ENCODE measurements around the gene PRKCA. TPM values are rescaled to one million over a fixed set of nuclear protein-coding genes. Genes with fewer than 3 reads are reported as not detected.
"Not testable (repeated sequence)": the region's sequence is repeated elsewhere in the genome, so short reads cannot be mapped to it uniquely, and the experiment has no call there.

PRKCA gene
- total RNA-seq, 2 donors from 2014 or later: 104 to 119 TPM

DNA sequence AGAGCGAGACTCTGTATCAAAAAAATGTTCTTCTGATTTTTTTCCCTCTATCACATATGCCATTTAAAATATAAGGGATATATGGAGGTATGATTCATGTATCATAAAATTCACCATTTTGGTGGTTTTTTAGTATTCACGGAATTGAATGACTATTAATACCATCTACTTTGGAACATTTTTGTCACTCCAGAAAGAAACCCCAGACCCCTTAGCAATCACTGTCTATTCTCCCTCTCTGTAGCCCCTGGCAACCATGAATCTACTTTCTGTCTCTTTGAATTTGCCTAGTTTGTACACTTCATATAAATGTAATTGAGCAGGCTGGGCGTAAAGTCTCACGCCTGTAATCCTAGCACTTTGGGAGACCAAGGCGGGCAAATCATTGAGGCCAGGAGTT lies 75.9 kb downstream of the PRKCA start:
- ATAC-seq (peak in 1 of 2 donors; percentile 38), DNase-seq (ENCODE audit: low spot score in 2 of 2) (no peak)
- no peaks in the 10 kb centered on the region for H3K9me3 Mint-ChIP-seq
- peaks cover 0 to 7% of the 10 kb centered on the region in 2 donors for H3K36me3 Mint-ChIP-seq
- H3K27ac Mint-ChIP-seq: peak overlapping the region in 1 of 2 donors; percentile 14

DNA sequence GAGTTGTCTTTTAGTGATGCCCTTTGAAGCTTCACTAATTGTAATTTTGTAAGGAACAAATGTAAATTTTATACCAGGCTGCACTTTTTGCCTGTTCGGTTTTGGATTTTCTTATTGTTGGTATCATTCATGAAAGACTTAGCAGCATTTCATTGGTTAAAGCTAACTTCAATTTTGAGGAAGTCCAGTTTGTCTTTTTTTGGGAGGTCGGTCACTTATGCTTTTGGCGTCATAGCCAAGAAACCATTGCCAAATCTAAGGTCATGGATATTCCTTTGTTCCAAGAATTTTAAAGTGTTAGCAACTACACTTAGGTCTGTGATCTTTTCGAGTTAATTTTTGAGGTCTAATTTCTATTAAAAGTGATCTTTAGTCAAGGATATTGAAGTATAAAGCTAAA lies 77.1 kb downstream of the PRKCA start:
- ATAC-seq: no peak
- H3K36me3 Mint-ChIP-seq: peaks cover 0 to 7% of the 10 kb centered on the region in 2 donors
- H3K27ac Mint-ChIP-seq: no peak overlapping the region

DNA sequence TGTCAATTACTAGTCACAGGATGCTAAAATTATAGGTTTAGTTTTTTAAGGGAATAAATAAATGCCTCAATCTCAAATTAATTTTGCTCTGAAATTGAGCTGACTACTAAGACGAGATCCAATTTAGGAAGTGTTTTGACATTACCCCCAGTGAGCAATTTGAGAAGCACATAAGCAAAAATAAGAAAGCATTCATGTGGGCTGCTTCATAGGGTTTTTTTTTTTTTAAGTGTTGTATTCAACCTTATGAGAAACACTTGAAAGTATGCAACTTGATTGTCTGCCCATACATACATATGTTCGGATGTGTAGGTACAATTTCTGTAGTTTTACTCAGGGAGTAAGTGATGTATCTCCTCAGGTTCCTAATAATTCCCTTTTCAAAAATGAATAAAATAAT lies 77.6 kb downstream of the PRKCA start:
- Mint-ChIP-seq H3K27ac (no peak overlapping the region), H3K9me3 (no peaks in the 10 kb centered on the region), H3K36me3 (peaks cover 0 to 10% of the 10 kb centered on the region in 2 donors)
- DNase-seq (ENCODE audit: low spot score in 2 of 2): no peak
- no peak for ATAC-seq

More for the DNA sequence above, 77.1 kb downstream of the PRKCA start:
- no peak for DNase-seq (ENCODE audit: low spot score in 2 of 2)
- no peaks in the 10 kb centered on the region for H3K9me3 Mint-ChIP-seq

DNA sequence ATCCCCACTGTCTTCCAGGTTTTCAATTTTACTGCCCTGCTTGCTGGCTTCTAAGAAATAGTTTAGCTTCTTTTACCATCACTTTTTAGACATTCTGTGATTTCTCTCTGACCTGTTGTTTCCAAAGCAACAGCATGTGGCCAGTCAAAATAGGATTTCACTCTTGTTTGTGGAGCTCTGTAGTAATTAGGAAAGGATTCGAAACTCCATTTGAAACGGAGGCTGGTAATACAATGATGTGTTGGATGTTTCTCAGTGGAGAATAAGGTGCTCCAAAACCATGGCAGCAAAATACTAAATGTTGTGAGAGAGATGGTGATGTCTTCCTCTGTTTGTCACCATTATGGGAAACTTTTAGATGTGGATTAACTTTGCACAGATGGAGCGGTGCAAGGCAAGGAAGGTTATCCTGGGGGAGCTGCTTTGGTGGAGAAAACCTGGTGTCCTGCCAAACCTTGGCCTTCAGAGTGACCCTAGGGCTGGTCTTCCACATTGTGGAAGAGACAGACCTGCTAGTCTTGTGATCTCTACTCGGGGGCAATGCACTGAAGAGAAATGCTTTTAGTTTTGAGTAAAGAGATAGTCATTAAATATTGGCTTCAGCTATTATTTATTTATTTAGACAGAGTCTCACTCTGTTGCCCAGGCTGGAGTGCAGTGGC lies 79.4 kb downstream of the PRKCA start:
- ATAC-seq: peak in 1 of 2 donors; percentile 84
- DNase-seq (ENCODE audit: low spot score in 2 of 2): no peak
- Mint-ChIP-seq H3K36me3 (peaks cover 0 to 18% of the 10 kb centered on the region in 2 donors), H3K27ac (peak overlapping the region; percentile 74 to 98), H3K9me3 (no peaks in the 10 kb centered on the region)

DNA sequence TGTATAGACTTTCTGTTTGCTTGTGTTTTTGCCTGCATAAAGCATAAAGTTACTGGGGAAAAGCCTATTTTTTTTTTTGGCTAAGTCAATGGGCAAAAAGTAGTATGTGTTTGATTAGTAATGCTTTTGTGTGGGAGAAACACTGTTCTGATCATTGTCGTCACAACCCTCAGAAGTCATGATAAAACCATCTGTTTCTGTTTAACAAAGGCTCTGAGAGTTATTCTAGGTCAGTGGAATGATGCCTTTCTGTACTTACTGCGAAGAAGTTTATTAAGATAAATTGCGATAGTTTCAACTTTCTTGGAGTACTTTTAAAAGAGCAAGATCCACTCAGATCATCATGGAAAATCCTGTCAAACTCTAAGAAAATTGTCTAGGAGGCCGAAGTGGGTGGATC lies 80.9 kb downstream of the PRKCA start:
- ATAC-seq: peak in 1 of 2 donors; percentile 48

DNA sequence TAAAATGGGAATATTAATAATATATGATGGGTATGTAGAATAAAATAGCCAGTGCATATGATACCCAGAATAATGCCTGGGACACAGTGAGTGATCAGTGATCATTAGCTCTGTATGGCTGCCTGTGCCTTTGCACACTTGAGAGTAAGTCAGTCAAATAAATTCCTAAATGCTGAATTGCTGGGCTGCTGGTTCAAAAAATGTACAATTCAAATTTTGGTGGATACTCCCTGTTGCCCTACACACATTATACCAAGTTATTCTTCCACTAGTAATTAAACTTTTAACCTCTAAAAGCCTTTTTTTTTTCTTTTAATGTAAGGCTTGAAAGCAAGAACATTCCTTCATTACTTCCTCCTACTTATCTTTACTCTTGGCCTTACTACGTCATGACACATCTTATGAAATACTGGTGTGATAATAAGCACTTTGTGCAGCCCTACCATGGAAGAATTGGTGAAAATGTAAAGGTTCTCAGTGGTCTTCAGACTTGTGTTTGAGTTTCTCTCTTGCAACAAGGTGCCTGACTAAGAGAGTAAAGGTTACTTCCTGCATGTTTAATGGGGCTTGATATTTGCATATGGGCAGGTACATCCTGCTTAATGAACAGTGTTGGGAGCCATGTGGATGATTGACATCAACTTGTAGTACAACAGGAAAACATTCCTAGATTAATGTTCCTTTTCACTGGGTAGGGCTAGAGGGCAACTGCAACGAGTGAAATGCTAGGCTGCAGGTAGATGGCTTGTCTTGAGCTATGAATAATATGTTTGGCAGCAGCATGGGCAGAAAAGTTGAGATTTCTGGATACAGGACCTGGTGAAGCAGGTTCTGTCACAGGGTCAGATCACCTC lies 84.3 kb downstream of the PRKCA start:
- ATAC-seq (no peak), DNase-seq (ENCODE audit: low spot score in 2 of 2) (no peak)
- H3K9me3 Mint-ChIP-seq: peaks cover 0 to 5% of the 10 kb centered on the region in 2 donors
- H3K27ac Mint-ChIP-seq: peak overlapping the region; percentile 46 to 73
- H3K36me3 Mint-ChIP-seq: peaks cover 19 to 57% of the 10 kb centered on the region in 2 donors

More for the DNA sequence above, 80.9 kb downstream of the PRKCA start:
- peaks cover 0 to 5% of the 10 kb centered on the region in 2 donors for H3K9me3 Mint-ChIP-seq
- peak overlapping the region; percentile 30 to 95 for H3K27ac Mint-ChIP-seq
- no peak for DNase-seq (ENCODE audit: low spot score in 2 of 2)
- H3K36me3 Mint-ChIP-seq: peaks cover under 1 to 33% of the 10 kb centered on the region in 2 donors

DNA sequence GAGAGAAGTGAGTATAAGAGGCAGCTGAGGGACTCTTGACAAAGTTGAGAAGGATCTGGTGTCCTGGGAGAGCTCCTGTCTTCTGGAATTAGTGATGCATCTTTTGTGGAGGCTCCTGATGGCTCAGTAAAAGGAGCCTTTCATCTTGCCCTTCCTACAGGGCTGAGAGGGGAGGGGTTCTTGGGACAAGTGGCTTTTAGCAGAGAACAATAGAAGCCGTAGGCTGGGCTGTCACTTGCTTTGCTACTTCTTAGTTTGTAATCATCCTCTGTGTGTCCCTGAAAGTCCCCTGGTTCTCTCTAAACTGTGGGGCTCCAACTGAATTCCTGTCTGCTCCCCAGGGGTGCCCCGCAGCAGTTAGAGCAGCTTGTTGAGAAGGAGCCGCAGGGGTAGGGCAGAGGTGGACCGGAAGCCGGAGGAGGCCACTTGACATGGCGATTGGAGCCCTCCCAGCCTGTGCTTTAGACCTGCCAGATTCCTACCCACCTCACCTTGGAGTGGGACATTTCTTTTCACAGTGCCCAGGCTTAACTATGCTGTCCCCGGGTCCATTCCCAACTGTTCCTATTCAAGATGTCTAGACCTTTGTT lies 85.1 kb downstream of the PRKCA start:
- no peak for DNase-seq (ENCODE audit: low spot score in 2 of 2)
- Mint-ChIP-seq H3K9me3 (peaks cover 0 to 5% of the 10 kb centered on the region in 2 donors), H3K27ac (peak overlapping the region; percentile 46 to 75), H3K36me3 (peaks cover 19 to 63% of the 10 kb centered on the region in 2 donors)
- ATAC-seq: no peak

DNA sequence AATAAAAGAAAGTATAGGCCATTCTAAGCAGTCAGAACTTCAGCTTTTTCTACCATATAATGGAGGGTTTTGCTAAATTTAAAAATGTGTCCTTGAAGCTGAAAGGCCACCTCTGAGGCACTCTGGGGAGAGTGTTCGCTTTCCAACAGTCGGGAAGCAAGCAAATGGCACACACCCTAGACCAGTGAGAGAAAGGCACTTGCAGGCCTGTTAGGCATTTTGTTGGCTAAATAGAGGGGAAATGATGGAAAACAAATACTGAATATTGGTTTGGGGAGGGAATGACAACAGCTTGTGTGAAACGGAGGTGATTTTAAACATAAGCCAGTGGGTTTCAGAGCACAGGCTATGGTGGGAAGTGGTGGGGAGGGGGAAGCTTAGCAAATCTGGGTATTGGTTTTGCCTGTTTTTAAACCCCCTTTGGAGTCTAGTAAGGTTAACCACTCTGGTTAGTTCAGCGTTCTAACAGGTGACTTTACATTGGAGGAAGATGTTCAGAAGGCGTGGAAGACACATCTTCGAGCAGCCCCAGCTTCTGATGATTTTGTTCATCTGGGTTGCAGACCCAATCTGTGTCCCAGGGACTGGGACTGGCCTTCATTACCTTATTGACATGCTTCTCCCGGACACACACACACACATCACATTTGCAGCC lies 90.5 kb downstream of the PRKCA start:
- DNase-seq (ENCODE audit: low spot score in 2 of 2): no peak
- H3K36me3 Mint-ChIP-seq: peaks cover 19 to 64% of the 10 kb centered on the region in 2 donors
- ATAC-seq: no peak
- peak overlapping the region; percentile 46 to 78 for H3K27ac Mint-ChIP-seq
- peaks cover 0 to 6% of the 10 kb centered on the region in 2 donors for H3K9me3 Mint-ChIP-seq

DNA sequence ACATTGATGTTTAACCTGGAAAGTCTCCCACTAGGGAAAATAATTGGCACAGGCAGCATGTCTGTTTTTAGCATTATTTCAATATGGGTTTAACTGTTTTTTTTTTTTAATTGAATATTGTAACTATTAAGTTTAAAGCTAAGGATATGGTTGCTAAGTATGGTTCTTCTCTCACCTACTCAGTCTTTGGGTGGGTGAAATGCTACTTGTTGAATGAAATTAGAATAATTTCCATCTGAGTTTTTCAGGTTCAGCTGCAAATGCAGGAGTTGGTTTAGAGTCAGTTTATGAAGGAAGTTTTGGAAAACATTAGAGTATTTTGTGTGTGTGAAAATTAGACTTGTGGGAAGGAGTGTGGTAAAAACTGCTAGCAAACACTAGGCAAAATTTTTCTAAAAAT lies 93.5 kb downstream of the PRKCA start:
- peaks cover 11 to 43% of the 10 kb centered on the region in 2 donors for H3K36me3 Mint-ChIP-seq
- DNase-seq (ENCODE audit: low spot score in 2 of 2): no peak
- ATAC-seq: no peak
- H3K9me3 Mint-ChIP-seq: peaks cover 0 to 7% of the 10 kb centered on the region in 2 donors
- no peak overlapping the region for H3K27ac Mint-ChIP-seq

DNA sequence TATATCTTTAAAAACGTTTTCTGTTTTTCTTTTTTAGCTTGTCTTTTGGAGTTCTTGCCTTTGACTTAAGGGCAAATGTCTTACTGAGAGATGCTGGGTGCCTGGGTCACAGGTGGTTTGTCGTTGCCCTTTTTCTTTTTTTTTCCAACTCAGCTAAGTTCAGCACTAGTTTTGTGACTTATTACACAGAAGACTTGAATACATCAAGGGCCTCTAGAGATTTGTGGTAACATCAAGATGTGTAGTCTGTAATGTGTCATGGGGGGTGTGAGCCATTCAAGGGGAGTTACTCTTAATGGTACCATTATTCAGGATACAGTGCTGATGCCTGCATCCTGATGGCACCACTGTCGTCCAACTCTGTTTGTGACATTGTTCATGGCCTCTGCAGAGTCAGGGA lies 95.1 kb downstream of the PRKCA start:
- peak in 1 of 2 donors; percentile 27 for DNase-seq (ENCODE audit: low spot score in 2 of 2)
- peaks cover 0 to 13% of the 10 kb centered on the region in 2 donors for H3K9me3 Mint-ChIP-seq
- H3K27ac Mint-ChIP-seq: peak overlapping the region; percentile 40 to 82
- ATAC-seq: peak; percentile 74 to 76
- peaks cover 6 to 39% of the 10 kb centered on the region in 2 donors for H3K36me3 Mint-ChIP-seq

DNA sequence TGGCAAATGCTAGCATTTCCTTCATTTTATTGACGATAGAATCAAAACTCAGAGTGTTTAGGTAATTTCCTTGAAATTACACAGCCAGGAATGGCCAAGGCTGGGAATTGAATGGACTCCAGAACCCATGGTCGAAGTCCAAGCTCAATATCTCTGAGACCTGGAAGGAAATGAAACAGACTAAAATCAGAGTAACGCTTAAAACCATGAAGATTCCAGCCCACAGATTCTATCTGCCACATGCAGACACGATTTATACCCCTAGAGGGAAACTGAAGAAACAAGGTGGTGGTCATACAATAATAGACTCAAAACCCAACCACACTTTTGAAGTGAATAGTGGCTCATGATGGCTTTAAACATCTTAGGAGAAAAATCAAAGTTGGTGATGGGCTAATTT lies 95.6 kb downstream of the PRKCA start:
- peak overlapping the region; percentile 40 to 41 for H3K27ac Mint-ChIP-seq
- DNase-seq (ENCODE audit: low spot score in 2 of 2) (no peak), ATAC-seq (no peak)
- peaks cover 6 to 34% of the 10 kb centered on the region in 2 donors for H3K36me3 Mint-ChIP-seq
- peaks cover 0 to 13% of the 10 kb centered on the region in 2 donors for H3K9me3 Mint-ChIP-seq

DNA sequence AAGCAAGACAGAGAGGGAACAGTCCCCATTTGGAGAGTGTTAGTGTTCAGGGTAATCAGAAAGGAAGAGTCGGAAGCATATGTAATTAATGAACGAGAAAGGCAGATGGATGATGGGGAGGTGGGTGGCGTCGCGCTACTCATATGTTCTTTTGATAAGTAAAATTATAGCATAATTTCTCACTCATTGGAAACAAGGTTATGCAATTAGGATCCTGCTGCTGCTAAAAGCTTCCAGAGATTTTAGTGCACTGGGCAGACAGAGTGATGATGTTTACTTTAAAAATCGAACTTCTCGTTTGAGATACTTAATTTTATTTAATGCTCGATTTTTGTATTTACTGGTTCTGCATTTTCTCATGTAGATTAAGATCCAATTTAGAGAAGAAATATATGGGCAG lies 96.2 kb downstream of the PRKCA start:
- Mint-ChIP-seq H3K36me3 (peaks cover 6 to 30% of the 10 kb centered on the region in 2 donors), H3K9me3 (peaks cover 0 to 13% of the 10 kb centered on the region in 2 donors), H3K27ac (peak overlapping the region; percentile 40 to 41)
- ATAC-seq (no peak), DNase-seq (ENCODE audit: low spot score in 2 of 2) (no peak)

DNA sequence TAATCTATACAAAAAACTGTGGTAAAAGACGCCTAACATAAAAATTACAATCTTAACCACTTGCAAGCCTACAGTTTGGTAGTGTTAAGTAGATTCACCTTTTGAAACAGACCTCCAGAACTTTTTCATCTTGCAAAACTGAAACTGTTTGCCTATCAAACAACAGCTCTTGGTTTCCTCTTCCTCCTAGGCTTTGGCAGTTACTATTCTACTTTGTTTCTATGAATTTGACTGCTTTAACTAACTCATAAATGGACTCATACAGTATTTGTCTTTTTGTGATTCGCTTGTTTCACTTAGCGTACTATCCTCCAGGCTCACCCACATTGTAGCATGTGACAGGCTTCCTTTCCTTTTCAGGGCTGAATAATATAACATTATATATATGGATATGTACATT lies 97.0 kb downstream of the PRKCA start:
- peak; percentile 79 to 83 for ATAC-seq
- DNase-seq (ENCODE audit: low spot score in 2 of 2): no peak
- Mint-ChIP-seq H3K27ac (peak overlapping the region; percentile 40 to 86), H3K9me3 (peaks cover 0 to 13% of the 10 kb centered on the region in 2 donors), H3K36me3 (peaks cover 6 to 22% of the 10 kb centered on the region in 2 donors)

DNA sequence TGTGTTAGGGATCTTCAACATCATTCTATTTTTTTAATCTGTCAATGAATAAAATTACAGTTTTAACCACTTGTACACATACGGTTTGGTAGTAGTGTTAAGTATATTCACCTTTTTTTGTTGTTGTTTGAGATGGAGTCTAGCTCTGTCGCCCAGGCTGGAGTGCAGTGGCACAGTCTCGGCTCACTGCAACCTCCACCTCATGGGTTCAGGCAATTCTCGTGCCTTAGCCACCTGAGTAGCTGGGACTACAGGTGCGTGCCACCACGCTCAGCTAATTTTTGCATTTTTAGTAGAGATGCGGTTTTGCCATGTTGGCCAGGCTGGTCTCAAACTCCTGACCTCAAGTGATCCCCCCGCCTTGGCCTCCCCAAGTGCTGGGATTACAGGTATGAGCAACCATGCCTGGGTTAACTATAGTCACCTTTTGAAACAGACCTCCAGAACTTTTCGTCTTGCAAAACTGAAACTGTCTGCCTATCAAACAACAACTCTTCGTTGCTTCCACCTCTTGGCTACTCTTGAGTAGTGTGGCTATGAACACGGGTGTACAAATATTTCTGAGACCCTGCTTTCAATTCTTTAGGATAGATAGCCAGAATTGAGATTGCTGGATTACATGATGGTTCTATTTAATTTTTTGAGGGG lies 97.8 kb downstream of the PRKCA start:
- not testable (repeated sequence) for ATAC-seq; DNase-seq (ENCODE audit: low spot score in 2 of 2); H3K9me3 Mint-ChIP-seq
- peaks cover 6 to 16% of the 10 kb centered on the region in 2 donors for H3K36me3 Mint-ChIP-seq
- H3K27ac Mint-ChIP-seq: peak overlapping the region in 1 of 2 donors; percentile 40

DNA sequence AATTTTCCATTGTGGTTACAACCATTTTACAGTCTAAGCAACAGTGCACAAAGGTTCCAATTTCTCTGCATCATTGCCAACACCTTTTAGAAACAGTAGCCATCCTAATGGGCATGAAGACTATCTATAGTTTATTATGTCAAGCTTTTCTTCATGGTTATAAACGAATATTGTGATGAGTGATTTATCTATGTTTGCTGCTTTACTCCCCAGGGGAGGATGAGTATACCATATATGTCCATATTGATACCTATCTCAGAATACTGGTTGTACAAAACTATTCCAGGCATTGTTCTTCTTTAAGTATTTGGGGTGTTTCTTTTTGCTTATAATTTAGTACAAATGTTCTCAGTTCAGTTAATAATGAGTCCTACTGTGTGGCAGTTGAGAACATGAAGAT lies 98.3 kb downstream of the PRKCA start:
- H3K36me3 Mint-ChIP-seq: peaks cover 6 to 16% of the 10 kb centered on the region in 2 donors
- ATAC-seq (no peak), DNase-seq (ENCODE audit: low spot score in 2 of 2) (no peak)
- peaks cover 0 to 9% of the 10 kb centered on the region in 2 donors for H3K9me3 Mint-ChIP-seq
- peak overlapping the region in 1 of 2 donors; percentile 40 for H3K27ac Mint-ChIP-seq

DNA sequence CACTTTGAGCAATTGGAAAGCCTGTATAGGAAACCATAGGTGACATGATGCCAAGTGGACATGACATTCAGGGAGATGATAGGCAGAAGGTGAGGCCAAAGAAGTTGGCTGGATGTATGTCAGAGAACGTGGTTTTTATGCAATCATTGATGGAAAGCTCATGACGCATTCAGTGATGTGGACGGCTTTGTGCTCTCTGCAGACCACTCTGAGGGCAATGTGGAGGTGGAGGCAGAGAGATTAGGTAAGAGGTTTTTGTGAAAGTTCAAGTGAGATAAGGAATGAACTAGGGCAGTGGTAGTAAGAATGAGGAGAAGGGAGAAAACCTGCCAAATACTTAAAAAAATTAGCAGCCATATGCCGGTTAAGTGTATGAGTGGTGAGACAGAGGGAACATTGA lies 99.0 kb downstream of the PRKCA start:
- Mint-ChIP-seq H3K27ac (peak overlapping the region; percentile 23 to 40), H3K9me3 (peaks cover 0 to 9% of the 10 kb centered on the region in 2 donors), H3K36me3 (peaks cover 6 to 16% of the 10 kb centered on the region in 2 donors)
- ATAC-seq (peak in 1 of 2 donors; percentile 33), DNase-seq (ENCODE audit: low spot score in 2 of 2) (no peak)
